Limb (tissue), 2 donors: ENCODE results near the gene DACT3.
A peak's percentile ranks its signal among the peaks of the same experiment; 100 is the strongest.

Experiments
- DNase-seq, 2 donors: peaks; one replicate each; pipeline ENCODE4 v3.0.0-alpha.2; 2016; ENCODE audit errors: extremely low spot score in 2 of 2

The DACT3 gene

DNA sequence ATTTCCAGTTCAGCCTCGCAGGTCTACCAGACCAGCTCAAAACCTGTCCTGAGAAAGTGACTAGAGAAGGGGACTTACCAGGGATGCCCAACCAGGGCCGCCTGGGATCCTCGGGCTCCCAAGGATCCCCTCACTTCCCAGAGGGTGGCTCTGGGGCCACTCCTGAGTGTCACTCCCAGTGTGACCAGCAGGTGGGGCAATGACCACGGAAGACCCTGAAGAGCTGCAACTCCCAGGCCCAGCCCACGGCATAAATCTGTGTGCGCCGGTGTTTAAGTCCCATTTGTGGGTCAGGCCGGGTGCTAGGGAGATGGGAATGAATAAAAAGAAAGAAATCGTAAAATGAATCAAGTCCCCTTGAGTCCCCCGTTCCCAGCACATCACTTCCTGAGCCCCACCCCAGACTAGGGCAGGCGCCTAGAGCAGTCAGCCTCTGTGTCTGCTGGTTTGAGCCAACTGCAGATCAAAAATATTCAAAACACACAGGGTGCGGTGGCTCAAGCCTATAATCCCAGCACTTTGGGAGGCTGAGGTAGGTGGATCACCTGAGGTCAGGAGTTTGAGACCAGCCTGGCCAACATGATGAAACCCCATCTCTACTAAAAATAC is 46.8 kb downstream of the DACT3 start:
- DNase-seq = peak; percentile 73 to 90

DNA sequence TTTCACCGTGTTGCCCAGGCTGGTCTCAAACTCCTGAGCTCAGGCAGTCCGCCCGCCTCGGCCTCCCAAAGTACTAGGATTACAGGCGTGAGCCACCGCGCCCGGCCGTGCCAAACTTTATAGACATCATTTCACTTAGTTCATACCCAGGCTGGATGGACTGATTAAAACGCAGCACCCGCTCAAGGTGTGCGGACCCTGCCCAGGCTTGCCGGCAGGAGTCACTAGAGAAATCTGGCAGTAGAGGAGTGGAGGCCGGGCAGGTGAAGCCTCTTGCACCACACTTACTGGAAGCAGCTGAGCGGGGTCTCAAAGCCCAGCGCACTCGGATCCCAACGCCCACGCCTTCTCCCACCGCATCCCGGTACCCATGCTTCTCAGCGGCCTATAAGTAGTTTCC is 47.5 kb downstream of the DACT3 start:
- DNase-seq = peak in 1 of 2 donors; percentile 31

DNA sequence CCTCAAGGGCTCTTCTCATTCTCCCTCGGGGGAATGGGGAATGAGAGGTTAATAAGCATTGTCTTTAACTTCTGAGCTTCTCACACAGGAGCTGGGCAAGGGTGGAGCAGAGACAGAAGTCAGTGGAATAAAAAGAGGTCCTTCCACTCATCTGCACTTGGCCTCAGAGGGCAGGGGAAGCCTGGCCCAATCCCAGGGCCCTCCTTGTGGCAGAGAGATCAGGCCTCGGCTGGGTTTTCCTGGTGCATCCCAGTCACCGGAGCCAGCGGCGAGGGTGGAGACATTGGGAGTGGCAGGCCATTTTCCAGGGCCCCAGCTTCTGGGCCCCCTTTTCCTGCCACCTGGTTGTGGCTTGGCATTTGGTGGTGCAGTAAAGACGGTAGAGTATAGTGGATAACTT is 49.2 kb downstream of the DACT3 start:
- no peak for DNase-seq

DNA sequence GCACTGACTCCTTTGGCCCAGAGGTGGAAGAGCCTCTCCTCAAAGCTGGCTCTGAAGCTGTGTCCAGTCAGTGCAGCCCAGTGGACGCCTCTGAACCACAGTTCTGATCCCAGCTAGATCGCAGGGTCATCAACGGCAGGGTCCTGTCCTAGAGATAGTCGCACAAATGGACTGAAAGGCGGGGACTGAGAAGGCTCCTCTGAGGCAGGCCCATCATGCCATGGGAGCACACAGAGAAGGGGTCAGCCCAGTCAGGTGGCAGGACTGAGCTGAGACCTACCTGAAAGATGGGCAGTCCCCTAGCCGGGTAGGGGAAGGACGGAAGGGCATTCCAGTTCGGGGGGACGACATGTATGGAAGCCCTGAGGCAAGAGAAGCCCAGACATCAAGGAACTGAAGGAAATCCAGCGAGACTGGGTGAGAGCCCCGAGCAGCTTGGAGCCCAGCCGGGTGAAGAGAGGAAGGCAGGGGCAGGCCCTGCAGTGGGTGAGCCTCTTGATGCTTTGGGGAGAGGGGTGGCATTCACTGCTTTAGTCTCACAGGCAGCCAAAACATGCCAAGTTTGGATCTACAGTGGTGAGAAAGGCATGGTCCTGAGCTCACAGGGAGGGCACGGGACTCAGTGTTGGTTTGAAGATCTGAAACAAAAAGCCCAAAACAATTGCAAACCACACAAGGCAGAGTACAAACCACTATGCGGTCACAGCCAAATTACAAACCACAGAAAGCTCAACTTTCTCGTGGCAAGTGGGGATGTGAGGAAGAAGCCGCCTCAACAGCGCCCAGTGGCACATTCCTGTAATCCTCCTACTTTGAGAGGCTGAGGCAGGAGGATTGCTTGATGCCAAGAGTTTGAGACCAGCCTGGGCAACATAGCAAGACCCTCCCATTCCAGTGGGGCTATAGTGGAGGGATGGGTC is 49.9 kb downstream of the DACT3 start:
- DNase-seq = no peak

DNA sequence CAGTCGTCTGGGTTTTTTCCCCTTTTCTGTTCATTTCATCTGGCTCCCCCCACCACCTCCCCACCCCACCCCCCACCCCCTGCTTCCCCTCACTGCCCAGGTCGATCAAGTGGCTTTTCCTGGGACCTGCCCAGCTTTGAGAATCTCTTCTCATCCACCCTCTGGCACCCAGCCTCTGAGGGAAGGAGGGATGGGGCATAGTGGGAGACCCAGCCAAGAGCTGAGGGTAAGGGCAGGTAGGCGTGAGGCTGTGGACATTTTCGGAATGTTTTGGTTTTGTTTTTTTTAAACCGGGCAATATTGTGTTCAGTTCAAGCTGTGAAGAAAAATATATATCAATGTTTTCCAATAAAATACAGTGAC is 50.6 kb downstream of the DACT3 start:
- no peak for DNase-seq

DNA sequence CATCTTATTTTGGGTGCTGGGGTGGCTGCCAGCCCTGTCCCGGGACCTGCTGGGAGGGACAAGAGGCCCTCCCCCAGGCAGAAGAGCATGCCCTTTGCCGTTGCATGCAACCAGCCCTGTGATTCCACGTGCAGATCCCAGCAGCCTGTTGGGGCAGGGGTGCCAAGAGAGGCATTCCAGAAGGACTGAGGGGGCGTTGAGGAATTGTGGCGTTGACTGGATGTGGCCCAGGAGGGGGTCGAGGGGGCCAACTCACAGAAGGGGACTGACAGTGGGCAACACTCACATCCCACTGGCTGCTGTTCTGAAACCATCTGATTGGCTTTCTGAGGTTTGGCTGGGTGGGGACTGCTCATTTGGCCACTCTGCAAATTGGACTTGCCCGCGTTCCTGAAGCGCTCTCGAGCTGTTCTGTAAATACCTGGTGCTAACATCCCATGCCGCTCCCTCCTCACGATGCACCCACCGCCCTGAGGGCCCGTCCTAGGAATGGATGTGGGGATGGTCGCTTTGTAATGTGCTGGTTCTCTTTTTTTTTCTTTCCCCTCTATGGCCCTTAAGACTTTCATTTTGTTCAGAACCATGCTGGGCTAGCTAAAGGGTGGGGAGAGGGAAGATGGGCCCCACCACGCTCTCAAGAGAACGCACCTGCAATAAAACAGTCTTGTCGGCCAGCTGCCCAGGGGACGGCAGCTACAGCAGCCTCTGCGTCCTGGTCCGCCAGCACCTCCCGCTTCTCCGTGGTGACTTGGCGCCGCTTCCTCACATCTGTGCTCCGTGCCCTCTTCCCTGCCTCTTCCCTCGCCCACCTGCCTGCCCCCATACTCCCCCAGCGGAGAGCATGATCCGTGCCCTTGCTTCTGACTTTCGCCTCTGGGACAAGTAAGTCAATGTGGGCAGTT is 51.2 kb downstream of the DACT3 start:
- DNase-seq = peak in 1 of 2 donors; percentile 25

DNA sequence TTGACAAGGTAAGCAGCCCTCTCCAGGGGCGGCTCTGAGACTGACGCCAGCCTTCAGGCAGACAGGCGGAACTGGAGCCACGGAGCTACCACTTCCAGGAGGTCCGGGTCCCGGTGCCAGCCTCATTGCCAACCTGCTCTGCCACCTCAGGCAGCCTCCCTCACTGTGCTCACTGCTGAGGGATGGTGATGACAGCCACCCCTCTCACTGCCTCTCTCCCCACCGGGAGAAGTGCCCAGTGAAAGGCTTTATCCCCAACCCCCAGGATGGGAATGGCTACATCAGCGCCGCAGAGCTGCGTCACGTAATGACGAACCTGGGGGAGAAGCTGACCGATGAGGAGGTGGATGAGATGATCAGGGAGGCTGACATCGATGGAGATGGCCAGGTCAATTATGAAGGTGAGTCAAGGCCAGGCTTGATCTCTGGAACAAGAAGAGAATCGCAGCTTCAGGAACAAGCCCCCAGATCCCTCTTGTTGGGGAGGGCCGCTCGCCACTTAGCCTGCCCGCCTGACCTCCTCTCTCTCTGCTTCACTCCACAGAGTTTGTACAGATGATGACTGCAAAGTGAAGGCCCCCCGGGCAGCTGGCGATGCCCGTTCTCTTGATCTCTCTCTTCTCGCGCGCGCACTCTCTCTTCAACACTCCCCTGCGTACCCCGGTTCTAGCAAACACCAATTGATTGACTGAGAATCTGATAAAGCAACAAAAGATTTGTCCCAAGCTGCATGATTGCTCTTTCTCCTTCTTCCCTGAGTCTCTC is 52.2 kb downstream of the DACT3 start:
- no peak for DNase-seq

DNA sequence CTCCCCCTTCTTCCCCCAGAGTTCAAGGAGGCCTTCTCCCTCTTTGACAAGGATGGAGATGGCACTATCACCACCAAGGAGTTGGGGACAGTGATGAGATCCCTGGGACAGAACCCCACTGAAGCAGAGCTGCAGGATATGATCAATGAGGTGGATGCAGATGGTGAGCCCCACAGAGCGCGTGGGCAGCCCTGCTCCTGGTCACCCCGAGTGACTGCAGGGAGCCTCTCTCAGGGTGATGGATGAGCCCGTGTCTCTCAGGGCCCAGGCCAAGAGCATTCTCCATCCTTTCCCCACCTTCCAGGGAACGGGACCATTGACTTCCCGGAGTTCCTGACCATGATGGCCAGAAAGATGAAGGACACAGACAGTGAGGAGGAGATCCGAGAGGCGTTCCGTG is 52.8 kb downstream of the DACT3 start:
- no peak for DNase-seq

DNA sequence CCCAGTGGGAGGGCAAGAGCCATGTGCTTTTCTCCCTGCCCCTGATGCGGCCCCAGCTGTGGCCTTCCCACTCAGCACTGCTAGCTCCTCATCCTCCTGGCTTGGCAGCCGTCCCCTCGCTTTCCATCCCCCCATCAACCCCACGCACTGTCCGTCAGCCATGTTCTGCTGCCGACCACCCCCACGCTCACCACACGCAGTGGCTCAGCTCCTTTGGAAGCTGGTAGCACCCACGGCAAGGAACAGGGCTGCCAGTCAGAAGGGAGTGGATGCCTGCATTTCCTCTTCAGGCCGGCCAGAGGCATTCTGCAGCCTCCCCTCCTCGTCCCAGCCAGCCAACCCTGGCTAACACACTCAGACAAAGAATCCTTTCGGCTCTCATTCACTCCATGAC is 53.5 kb downstream of the DACT3 start:
- no peak for DNase-seq

DNA sequence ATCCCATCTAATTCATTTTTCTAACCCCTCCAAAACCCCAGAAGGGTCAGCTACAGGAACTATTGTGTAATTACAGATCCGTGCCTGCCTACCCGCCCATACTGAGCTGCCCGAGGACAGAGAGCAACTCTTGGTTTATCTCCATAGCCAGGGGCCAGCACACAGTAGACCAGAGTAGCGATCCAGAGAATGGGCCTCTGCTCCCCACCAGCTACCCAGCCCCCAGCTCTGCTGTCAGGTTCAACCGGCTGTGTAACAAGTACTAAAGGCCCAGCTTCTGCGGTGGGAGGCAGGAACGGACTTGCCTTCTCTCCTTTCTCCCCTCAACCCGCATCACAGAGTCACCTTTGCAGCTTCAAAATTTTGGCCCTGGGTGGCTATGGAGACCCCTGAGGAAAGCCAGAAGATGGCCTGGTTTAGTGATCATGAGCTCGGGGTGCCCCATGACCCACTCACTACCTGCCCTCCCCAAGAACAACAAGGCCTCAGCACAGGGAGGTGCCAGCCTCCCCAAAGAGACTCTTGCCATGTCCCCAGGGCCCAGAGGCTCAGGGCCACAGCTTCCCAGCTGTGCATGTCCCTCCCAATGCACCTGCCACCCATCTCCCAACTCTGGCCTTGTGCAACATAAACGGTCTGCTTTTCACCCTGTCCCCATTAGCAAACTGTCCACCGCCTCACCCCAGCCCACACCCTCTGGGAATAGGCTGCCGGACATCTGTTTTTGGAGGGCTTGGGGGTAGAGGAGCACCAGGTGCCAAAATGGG is 54.1 kb downstream of the DACT3 start:
- DNase-seq = no peak

DNA sequence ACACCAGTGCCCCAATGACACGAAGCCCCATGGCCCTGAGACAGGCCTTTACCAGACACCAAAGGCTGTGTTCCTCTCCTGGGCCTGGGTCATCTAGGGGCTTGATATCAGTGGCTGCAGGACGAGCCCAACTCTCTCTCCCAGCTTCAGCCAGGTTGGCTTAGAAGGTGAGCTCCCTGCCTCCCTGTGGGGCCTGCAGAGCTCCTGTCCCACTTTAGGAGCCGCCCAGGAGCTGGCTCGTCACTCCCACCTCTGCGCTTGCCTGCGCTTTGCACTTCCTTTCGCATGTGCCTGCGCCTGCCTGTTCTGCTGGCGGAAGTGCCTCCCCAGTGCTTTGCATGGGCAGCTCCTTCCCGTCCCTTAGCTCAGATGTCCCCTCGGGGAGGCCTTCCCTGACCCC is 55.0 kb downstream of the DACT3 start:
- no peak for DNase-seq

DNA sequence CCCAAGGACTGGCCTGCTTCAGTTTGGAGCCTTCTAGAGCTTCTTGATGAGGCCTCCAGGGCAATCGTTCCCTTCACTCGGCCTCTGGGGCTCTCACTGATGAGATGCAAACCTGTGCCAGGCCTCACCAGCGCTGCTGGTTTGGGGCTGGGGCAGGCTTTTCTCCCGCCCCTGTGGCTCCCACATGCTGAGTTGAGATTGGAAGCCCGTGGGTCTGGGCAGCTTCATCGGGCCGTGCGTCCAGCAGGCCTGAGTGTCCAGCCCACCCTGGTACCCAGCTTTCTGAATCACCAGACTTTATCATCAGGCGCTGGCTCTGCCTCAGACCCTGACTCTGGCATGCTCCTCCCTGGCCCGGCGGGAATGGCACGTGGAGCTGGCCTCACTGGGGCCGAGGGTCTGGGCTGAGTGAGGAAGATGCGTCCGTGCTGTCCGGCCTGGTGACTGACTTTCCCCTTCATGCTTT is 55.6 kb downstream of the DACT3 start:
- no peak for DNase-seq

DNA sequence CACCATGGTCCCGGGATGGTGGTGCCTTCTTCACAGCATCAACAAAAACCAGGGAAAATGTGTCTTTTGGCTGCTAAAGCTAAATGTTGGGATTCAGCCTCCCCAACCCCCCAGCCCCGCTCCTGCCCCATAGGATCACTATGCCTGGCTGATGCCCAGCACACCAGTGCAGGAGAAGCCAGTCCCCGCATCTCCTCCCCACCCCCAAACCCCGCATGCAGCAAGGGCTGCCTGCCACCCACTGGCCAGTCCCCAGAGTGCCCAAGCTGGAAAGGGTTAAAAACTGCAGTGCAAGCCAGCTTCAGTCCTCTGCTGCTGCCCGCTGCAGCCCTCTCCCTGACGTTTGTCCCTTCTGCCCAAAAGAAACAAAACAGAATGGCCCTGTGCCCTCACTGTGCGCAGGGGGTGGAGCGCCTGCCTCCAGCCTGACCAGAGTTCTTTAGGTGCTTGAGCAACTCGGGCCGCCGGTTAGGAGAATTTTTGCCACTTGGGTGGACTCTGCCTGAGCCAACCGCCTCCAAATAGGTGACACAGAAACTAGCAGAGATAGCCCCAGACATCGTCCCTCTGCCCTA is 56.1 kb downstream of the DACT3 start:
- DNase-seq = peak in 1 of 2 donors; percentile 27

DNA sequence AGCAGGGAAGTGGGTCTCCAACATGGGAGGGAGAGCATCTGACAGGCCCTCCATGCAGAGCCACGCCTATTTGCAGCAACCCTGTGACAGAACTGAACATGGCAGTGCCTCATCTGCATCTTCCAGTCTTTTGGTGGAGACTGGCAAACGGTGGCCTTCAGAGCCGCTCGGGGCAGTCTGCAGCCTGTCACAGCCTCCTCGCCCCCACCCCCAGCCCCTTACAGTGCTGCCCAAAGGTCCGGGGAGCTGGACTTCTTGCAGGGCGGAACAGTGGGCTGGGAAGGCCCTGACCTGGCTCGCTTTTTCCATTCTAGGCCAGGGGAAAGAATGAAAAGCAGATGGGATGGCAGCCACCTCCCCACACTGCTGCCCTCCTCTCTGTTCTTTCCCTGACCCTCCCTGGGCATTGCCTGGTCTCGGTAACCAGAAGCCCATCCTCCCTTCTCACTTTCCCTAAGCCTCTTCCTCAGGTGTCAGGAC is 57.2 kb downstream of the DACT3 start:
- no peak for DNase-seq

DNA sequence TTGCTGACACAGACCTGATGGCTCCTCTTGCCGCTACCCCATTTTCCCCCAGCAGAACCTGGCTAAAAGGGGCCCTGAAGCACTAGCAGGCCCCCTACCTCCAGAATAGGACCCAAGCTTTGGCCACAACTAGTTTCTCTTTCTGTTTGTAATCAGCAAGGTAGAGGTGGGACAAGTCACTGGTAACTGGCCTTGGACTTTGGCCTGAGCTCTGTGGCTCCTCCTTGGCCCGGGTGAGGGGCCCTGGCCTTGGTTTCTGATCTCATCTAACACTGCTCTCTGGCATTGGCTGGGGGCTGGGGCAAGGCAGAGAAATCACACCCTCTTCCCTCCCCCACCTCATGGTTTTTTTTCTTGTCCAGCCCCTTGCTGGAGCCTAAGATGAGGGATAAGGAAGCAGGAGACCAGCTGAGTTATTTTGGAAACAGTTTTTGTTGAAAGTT is 57.8 kb downstream of the DACT3 start:
- no peak for DNase-seq

DNA sequence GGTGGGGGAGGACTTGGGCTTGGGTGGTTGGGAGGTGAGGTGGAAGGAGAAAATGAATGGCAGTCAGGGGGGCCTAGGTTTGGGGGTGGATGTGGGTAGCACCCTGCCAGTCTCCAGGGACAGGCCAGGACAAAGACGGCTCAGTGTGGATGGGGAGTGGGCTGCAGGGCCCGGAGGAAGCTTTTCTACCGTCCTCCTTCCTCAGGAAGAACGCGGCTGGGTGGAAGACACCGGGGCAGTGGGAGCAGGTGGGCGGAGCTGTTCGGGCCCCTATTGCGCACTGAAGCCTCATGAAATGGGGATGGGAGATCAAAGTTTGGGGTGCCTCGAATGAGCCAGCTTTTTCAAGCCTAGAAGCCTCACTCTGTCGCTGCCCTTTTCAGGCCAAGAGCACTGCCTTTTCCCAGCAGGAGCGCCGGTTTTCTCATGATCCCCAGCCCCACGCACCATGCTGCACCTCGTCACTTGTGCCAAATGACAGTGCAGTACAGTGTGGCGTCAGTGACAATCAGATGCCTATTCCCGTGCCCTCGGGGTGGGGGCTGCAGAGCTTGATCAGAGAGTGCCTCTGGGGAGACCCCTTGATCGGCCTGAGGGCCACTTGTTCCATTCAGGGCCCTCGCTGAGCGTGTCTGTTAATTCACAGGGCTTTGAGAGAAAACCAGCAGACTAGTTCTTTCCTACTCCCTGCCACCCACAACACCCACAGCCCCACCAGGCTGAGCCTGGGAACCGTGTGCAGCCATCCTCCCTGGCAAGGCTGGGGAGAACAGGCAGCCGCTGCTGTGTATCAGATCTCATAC is 58.4 kb downstream of the DACT3 start:
- peak in 1 of 2 donors; percentile 46 for DNase-seq

DNA sequence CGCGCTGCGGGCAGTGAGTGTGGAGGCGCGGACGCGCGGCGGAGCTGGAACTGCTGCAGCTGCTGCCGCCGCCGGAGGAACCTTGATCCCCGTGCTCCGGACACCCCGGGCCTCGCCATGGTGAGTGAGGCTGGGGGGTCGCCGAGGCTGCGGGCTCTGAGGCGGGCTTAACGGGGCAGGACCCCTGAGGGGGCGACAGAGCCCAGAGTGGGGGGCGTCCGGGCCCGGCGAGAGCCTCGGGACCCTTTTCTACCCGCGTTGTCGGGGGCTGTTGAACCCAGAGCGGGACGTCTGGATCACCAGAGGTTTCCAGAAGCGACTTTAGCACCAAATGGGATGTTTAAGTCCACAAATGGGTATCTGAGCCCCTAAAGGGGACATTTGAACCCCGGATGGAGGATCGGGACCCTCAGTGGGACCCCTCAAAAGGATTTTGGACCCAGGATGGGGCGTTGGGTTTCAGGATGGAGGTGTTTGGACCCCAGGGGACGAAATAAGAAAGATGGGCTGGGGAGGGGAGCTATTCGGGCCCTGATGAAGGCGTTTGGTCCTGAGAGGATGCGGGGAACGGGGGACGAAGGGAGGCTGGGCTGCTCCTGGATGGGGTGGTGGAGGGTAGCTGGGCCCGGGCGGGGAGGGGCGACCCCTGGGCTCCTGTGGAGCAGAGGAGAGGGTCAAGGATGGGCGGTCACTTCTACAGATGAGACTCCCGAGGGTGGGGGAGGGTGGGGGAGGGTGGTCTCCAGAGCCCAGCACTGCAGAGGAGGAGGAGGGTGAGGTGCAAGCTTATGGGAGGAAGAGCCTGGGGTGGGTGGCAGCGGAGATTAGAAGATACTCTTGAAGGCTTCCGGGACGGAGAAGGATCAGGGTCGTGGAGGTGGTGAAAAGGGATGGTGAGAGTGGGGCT is 59.4 kb downstream of the DACT3 start, which contains the start of gene CALM3:
TSS of gene CALM3 (plus strand) at position 13 of the 907 bp plus-strand sequence. CDS start at position 118, 105 bp downstream.
- peak in 1 of 2 donors; percentile 58 for DNase-seq
